Head of caudate nucleus (tissue), 42 donors: ENCODE results near the gene BCOR.

Experiments
- DNase-seq, 42 donors: peaks; one replicate each; pipeline versions ENCODE4 v3.0.0 to v3.0.0-alpha.2; 2020 to 2021; ENCODE audit warnings: mixed read lengths in 7 of 42
- intact Hi-C: fragments of 100-400 bp; cut with DNase I; formaldehyde crosslinking; loops from one replicate; pipeline ENCODE4 v1.15.0; 2022

The BCOR gene

GRCh38 chrX:40015693-40016092 is 82.1 kb downstream of the BCOR start:
- intact Hi-C loops: loop anchor here (10.0 kb wide), 2 partner anchors 139 to 201 kb away; no protein-coding TSS in a partner anchor
- no peak for DNase-seq

GRCh38 chrX:40013266-40014195 is 84.2 kb downstream of the BCOR start:
- intact Hi-C loops: loop anchor here (5.0 to 10.0 kb wide), 4 partner anchors 84 to 281 kb away; partner anchors contain the start of gene BCOR
- DNase-seq: peak; percentile 13 to 80 (median 65)

GRCh38 chrX:40012868-40013265 is 84.9 kb downstream of the BCOR start:
- peak in 8 of 42 donors; percentile 10 to 52 (median 21) for DNase-seq

GRCh38 chrX:40012039-40012867 is 85.5 kb downstream of the BCOR start:
- intact Hi-C loops: loop anchor here (5.0 to 10.0 kb wide), 4 partner anchors 85 to 280 kb away; partner anchors contain the start of gene BCOR
- no peak for DNase-seq

More at GRCh38 chrX:40012868-40013265, 84.9 kb downstream of the BCOR start:
- intact Hi-C loops: loop anchor here (5.0 to 10.0 kb wide), 4 partner anchors 84 to 281 kb away; partner anchors contain the start of gene BCOR

- DNase-seq: no peak
These were observed 86.3 kb downstream of the BCOR start for GRCh38 chrX:40011322-40012038.

GRCh38 chrX:40010550-40011321 is 87.0 kb downstream of the BCOR start:
- DNase-seq: peak in 24 of 42 donors; percentile 10 to 70 (median 34)
- intact Hi-C loops: loop anchor here (5.0 to 10.0 kb wide), 4 partner anchors 87 to 278 kb away; partner anchors contain the start of gene BCOR

More at GRCh38 chrX:40011322-40012038, 86.3 kb downstream of the BCOR start:
- intact Hi-C loops: loop anchor here (5.0 to 10.0 kb wide), 4 partner anchors 86 to 279 kb away; partner anchors contain the start of gene BCOR

- intact Hi-C loops: loop anchor here (5.0 to 10.0 kb wide), 4 partner anchors 87 to 278 kb away; partner anchors contain the start of gene BCOR
- no peak for DNase-seq
These were observed 87.9 kb downstream of the BCOR start for GRCh38 chrX:40009890-40010289.

- peak in 12 of 42 donors; percentile 7 to 44 (median 29) for DNase-seq
- intact Hi-C loops: no loop called here
These were observed 88.3 kb downstream of the BCOR start for GRCh38 chrX:40009462-40009851.

- peak in 17 of 42 donors; percentile 11 to 53 (median 29) for DNase-seq
- intact Hi-C loops: no loop called here
These were observed 88.8 kb downstream of the BCOR start for GRCh38 chrX:40008791-40009461.

- no peak for DNase-seq
- intact Hi-C loops: no loop called here
These were observed 89.7 kb downstream of the BCOR start for GRCh38 chrX:40007756-40008705.

GRCh38 chrX:40007131-40007755 is 90.5 kb downstream of the BCOR start:
- DNase-seq: no peak
- intact Hi-C loops: no loop called here

GRCh38 chrX:40006106-40007017 is 91.4 kb downstream of the BCOR start:
- intact Hi-C loops: no loop called here
- DNase-seq: peak in 14 of 42 donors; percentile 7 to 51 (median 28)

- intact Hi-C loops: no loop called here
- DNase-seq: peak in 2 of 42 donors; percentile 22 to 39
These were observed 92.3 kb downstream of the BCOR start for GRCh38 chrX:40005292-40006011.

GRCh38 chrX:40004921-40005291 is 92.9 kb downstream of the BCOR start:
- intact Hi-C loops: no loop called here
- DNase-seq: no peak
